Anterior cingulate cortex (tissue), 58 donors: Measurements from ENCODE around the gene NCKAP5.
A peak's percentile ranks its signal among the peaks of the same experiment; 100 is the strongest.

Experiments used
- DNase-seq, 58 donors: peaks; one replicate each; lab custom pipeline; 2025; lab: John Stamatoyannopoulos, UW

NCKAP5 gene

GRCh38 chr2:132669908-132670495 lies 898.3 kb downstream of the NCKAP5 start, which contains the start of gene LYPD1:
TSS of gene LYPD1 (minus strand) at chr2:132670205. CDS start at chr2:132669932, 273 bp downstream.
- peak in 38 of 58 donors; percentile 11 to 67 (median 36) for DNase-seq

- peak in 6 of 58 donors; percentile 15 to 31 (median 20) for DNase-seq
Measured at GRCh38 chr2:132668987-132669907, 899.0 kb downstream of the NCKAP5 start.

GRCh38 chr2:132668189-132668823 lies 900.0 kb downstream of the NCKAP5 start:
- peak in 12 of 58 donors; percentile 9 to 41 (median 18) for DNase-seq

- DNase-seq: peak in 1 of 58 donors; percentile 11
Measured at GRCh38 chr2:132667706-132668105, 900.6 kb downstream of the NCKAP5 start.

GRCh38 chr2:132665401-132666140 lies 902.7 kb downstream of the NCKAP5 start:
- DNase-seq: no peak

GRCh38 chr2:132664096-132664495 lies 904.2 kb downstream of the NCKAP5 start:
- no peak for DNase-seq

- DNase-seq: no peak
Measured at GRCh38 chr2:132662732-132663131, 905.5 kb downstream of the NCKAP5 start.

GRCh38 chr2:132659331-132659730 lies 908.9 kb downstream of the NCKAP5 start:
- no peak for DNase-seq

- DNase-seq: peak in 1 of 58 donors; percentile 58
Measured at GRCh38 chr2:132656266-132656975, 911.8 kb downstream of the NCKAP5 start.

GRCh38 chr2:132654968-132655367 lies 913.3 kb downstream of the NCKAP5 start:
- no peak for DNase-seq

- DNase-seq: no peak
Measured at GRCh38 chr2:132654335-132654734, 913.9 kb downstream of the NCKAP5 start.

- peak in 1 of 58 donors; percentile 35 for DNase-seq
Measured at GRCh38 chr2:132652474-132652873, 915.8 kb downstream of the NCKAP5 start.

GRCh38 chr2:132651115-132652045 lies 916.9 kb downstream of the NCKAP5 start:
- DNase-seq: peak in 10 of 58 donors; percentile 3 to 38 (median 25)

- no peak for DNase-seq
Measured at GRCh38 chr2:132646540-132647108, 921.6 kb downstream of the NCKAP5 start.

- DNase-seq: peak in 6 of 58 donors; percentile 11 to 24 (median 16)
Measured at GRCh38 chr2:132645722-132646539, 922.3 kb downstream of the NCKAP5 start.

- DNase-seq: peak in 1 of 58 donors; percentile 15
Measured at GRCh38 chr2:132645176-132645575, 923.1 kb downstream of the NCKAP5 start.

- no peak for DNase-seq
Measured at GRCh38 chr2:132642415-132642814, 925.8 kb downstream of the NCKAP5 start.
